HEK293T (cell line): Measurements from ENCODE around the gene RALGPS2.

Experiments
- CTCF ChIA-PET: fragments of 350-600 bp; formaldehyde crosslinking; extraction: SDS; loops from one replicate; lab custom pipeline; 2021; ENCODE audit warnings: antibody characterized with exemption, inconsistent platforms; lab: Yijun Ruan, JAX
- POLR2A ChIA-PET: fragments of 350-600 bp; formaldehyde crosslinking; extraction: SDS; loops from one replicate; lab custom pipeline; 2020; ENCODE audit warnings: antibody characterized with exemption, inconsistent platforms; lab: Yijun Ruan, JAX
- DNase-seq: peaks from one replicate; pipeline ENCODE4 v3.0.0; 2012; ENCODE audit warnings: mixed read lengths; ENCODE audit errors: extremely low spot score
- ARNT ChIP-seq: fragments of 450-650 bp; IDR thresholded peaks from 2 replicates; pipeline ENCODE4 v1.6.1; 2017; ENCODE audit warnings: mild to moderate bottlenecking
- BHLHE40 ChIP-seq: fragments of 450-650 bp; IDR thresholded peaks from 2 replicates; pipeline ENCODE4 v1.6.1; 2016; ENCODE audit warnings: mild to moderate bottlenecking, moderate library complexity, borderline replicate concordance
- CTBP1 ChIP-seq: fragments of 450-650 bp; IDR thresholded peaks from 2 replicates; pipeline ENCODE4 v1.6.1; 2016; ENCODE audit warnings: borderline replicate concordance
- ELF4 ChIP-seq: fragments of 450-650 bp; IDR thresholded peaks from 2 replicates; pipeline ENCODE4 v1.6.1; 2017; ENCODE audit warnings: antibody characterized with exemption
- FOXA1 ChIP-seq: fragments of 450-650 bp; IDR thresholded peaks from 2 replicates; pipeline ENCODE4 v1.6.1; 2016; ENCODE audit warnings: mild to moderate bottlenecking
- FOXK2 ChIP-seq: fragments of 450-650 bp; IDR thresholded peaks from 2 replicates; pipeline ENCODE4 v1.6.1; 2016; ENCODE audit warnings: mild to moderate bottlenecking
- FOXM1 ChIP-seq: fragments of 450-650 bp; IDR thresholded peaks from 2 replicates; pipeline ENCODE4 v1.6.1; 2017; ENCODE audit warnings: mild to moderate bottlenecking, borderline replicate concordance
- HDGF ChIP-seq: fragments of 450-650 bp; IDR thresholded peaks from 2 replicates; pipeline ENCODE4 v1.6.1; 2017; ENCODE audit warnings: antibody characterized with exemption, borderline replicate concordance
- L3MBTL2 ChIP-seq: fragments of 450-650 bp; conservative IDR thresholded peaks from 2 replicates; pipeline ENCODE4 v1.6.1; 2016; ENCODE audit warnings: mild to moderate bottlenecking
- LEF1 ChIP-seq: fragments of 450-650 bp; IDR thresholded peaks from 2 replicates; pipeline ENCODE4 v1.6.1; 2017; ENCODE audit warnings: mild to moderate bottlenecking, borderline replicate concordance
- NFRKB ChIP-seq: fragments of 450-650 bp; IDR thresholded peaks from 2 replicates; pipeline ENCODE4 v1.6.1; 2016; ENCODE audit warnings: mild to moderate bottlenecking, moderate library complexity
- SP1 ChIP-seq: fragments of 450-650 bp; IDR thresholded peaks from 2 replicates; pipeline ENCODE4 v1.6.1; 2017
- SUZ12 ChIP-seq: fragments of 450-650 bp; IDR thresholded peaks from 2 replicates; pipeline ENCODE4 v1.6.1; 2016; ENCODE audit warnings: mild to moderate bottlenecking
- TARDBP ChIP-seq: fragments of 450-650 bp; IDR thresholded peaks from 2 replicates; pipeline ENCODE4 v1.6.1; 2016
- ZNF384 ChIP-seq: fragments of 450-650 bp; IDR thresholded peaks from 2 replicates; pipeline ENCODE4 v1.6.1; 2016
- TF ChIP-seq, protein P1 (sequence below): fragments of 450-650 bp; IDR thresholded peaks from 2 replicates; pipeline ENCODE4 v1.6.1; 2016

The RALGPS2 gene

DNA sequence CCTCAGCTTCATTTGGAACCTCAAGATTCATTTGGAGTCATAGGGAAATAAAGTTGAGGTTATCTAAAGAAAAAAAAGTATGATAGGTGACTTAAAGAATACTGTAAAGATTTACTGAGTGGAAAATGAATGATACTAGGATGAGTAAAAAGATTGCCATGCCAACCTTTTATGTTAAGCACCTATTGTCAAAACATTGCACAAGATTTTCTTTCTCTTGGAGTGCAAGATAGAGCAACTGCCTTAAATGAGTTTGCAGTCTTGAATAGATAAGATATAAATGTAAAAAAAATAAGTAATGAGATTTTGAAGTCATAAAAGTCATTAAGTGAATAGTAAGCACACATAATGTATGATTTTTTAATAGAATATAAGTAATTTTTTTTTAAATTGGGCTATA is 150.9 kb downstream of the RALGPS2 start:
- no peak for DNase-seq
- CTCF ChIA-PET, result no interaction called here
- POLR2A ChIA-PET, result no interaction called here
- TF ChIP-seq, protein P1, sequence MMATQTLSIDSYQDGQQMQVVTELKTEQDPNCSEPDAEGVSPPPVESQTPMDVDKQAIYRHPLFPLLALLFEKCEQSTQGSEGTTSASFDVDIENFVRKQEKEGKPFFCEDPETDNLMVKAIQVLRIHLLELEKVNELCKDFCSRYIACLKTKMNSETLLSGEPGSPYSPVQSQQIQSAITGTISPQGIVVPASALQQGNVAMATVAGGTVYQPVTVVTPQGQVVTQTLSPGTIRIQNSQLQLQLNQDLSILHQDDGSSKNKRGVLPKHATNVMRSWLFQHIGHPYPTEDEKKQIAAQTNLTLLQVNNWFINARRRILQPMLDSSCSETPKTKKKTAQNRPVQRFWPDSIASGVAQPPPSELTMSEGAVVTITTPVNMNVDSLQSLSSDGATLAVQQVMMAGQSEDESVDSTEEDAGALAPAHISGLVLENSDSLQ, result no peak

DNA sequence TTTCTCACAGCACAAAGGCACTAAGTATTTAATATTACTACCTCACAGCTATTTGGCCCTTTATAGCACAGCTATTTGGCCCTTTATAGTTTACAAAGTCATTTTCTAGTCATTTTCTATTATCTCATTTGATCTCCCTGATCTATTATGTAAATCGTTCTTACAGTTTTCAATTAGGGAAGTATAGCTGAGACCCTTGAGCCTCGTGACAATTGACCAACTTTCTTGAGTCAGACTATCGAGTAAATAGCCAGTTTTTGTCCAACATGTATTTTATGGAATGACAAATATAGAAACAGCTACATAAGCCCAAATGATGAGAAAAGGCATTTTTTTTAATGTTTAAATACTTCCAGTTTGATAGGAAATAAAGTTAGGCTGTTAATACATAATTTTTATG is 152.9 kb downstream of the RALGPS2 start:
- no peak for TF ChIP-seq LEF1
- TF ChIP-seq HDGF, result no peak
- TF ChIP-seq ELF4, result no peak
- no peak for TF ChIP-seq ZNF384
- TF ChIP-seq L3MBTL2, result no peak
- TF ChIP-seq ARNT, result no peak
- CTCF ChIA-PET, result no interaction called here
- DNase-seq, result no peak
- POLR2A ChIA-PET, result no interaction called here

DNA sequence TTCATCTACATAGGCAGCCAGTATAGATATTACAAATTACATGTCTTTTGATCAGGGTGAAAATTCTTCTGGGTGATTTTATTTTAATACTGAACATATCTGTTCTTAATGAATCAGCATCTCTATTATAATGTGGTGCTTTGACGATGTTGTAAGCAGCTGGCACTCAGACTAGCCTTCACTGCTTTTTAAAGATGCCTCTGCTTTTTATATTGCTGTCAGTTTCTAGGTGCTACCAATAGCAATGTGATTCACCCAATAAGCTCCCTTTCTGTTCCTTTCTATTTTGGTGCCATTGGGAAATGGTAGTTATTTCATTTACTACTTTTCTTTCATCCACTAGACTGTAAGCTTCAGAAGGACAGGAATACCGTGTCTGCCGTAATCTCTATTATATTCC is 156.9 kb downstream of the RALGPS2 start:
- ChIA-PET POLR2A (no interaction called here), CTCF (no interaction called here)
- no peak for DNase-seq
- TF ChIP-seq FOXK2, result no peak
- TF ChIP-seq BHLHE40, result no peak
- TF ChIP-seq LEF1, result no peak
- TF ChIP-seq, protein P1, result no peak
- TF ChIP-seq L3MBTL2, result no peak
- TF ChIP-seq TARDBP, result no peak
- no peak for TF ChIP-seq ZNF384
- no peak for TF ChIP-seq NFRKB
- no peak for TF ChIP-seq ARNT
- no peak for TF ChIP-seq SP1
- TF ChIP-seq HDGF, result no peak
- no peak for TF ChIP-seq SUZ12
- TF ChIP-seq ELF4, result no peak
- no peak for TF ChIP-seq FOXA1

DNA sequence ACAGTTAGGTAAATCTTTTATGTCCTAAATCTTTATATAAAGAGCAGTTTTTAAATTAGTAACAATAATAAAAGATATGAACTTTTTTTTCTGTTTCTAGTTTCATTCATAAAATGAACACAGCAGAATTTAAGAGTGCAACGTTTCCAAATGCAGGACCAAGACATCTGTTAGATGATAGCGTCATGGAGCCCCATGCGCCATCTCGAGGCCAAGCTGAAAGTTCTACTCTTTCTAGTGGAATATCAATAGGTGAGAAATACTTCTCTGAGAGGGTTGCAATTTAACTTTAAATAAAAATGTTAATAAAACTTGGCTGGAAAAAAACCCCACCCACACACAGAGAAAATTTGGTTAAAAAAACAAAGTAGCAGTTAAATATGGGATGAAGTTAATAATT is 160.8 kb downstream of the RALGPS2 start:
- no peak for DNase-seq
- ChIA-PET CTCF (interaction anchor here (0.5 kb wide), 1 partner anchor 431 kb away, joined by 3 read pairs; no protein-coding TSS in a partner anchor), POLR2A (no interaction called here)
- TF ChIP-seq SUZ12 (no peak), BHLHE40 (no peak)

DNA sequence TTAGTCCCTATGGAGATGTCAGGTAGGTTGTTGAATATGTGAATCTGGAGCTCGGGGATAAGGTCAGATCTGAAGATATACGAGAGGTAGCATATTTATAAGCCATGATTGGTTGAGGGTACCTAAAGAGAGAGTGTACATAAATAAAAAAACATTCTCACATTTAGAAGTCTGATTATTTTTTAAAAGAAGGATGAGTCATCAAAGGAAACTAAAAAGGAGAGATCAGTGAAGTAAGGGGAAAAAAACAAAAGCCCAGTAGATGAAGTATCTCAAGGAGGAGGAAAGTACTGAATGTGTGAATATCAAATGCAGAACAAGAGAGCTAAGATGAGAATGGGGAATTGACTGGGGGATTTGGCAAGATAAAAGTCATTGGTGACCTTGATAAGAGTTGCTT is 161.5 kb downstream of the RALGPS2 start:
- no peak for DNase-seq
- ChIA-PET CTCF (interaction anchor here (0.5 kb wide), 1 partner anchor 430 kb away, joined by 3 read pairs; no protein-coding TSS in a partner anchor), POLR2A (no interaction called here)
- no peak for TF ChIP-seq SP1
- TF ChIP-seq ZNF384, result no peak
- TF ChIP-seq CTBP1, result no peak
- TF ChIP-seq BHLHE40, result no peak
- TF ChIP-seq FOXK2, result no peak
- no peak for TF ChIP-seq HDGF

DNA sequence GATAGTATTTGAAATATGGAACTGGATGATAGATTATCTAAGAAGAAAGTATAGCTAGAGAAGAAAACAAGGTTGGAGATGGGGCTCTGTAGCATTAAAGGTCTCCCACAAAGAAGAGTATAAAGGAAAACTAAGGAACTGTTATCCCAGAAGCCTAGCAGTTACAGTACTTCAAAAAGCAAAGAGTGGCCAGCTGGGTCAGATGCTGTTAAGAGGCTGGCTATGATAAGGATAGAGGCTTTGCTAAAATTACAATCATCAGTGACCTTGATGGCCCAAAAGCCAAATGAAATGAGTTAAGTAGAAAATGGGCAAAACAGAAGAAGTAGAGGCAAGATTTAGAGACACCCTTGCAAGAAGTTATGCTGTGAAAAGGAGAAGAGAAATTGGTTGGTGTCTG is 170.9 kb downstream of the RALGPS2 start:
- no peak for TF ChIP-seq FOXK2
- TF ChIP-seq BHLHE40, result no peak
- no peak for TF ChIP-seq LEF1
- TF ChIP-seq L3MBTL2, result no peak
- no peak for TF ChIP-seq SUZ12
- no peak for TF ChIP-seq FOXM1
- no peak for TF ChIP-seq TARDBP
- TF ChIP-seq NFRKB, result no peak
- TF ChIP-seq CTBP1, result no peak
- no peak for TF ChIP-seq HDGF
- TF ChIP-seq ELF4, result no peak
- TF ChIP-seq FOXA1, result no peak
- TF ChIP-seq, protein P1, result no peak
- no peak for TF ChIP-seq ARNT
- no peak for TF ChIP-seq ZNF384
- no peak for TF ChIP-seq SP1
- DNase-seq, result no peak
- ChIA-PET CTCF (no interaction called here), POLR2A (no interaction called here)

DNA sequence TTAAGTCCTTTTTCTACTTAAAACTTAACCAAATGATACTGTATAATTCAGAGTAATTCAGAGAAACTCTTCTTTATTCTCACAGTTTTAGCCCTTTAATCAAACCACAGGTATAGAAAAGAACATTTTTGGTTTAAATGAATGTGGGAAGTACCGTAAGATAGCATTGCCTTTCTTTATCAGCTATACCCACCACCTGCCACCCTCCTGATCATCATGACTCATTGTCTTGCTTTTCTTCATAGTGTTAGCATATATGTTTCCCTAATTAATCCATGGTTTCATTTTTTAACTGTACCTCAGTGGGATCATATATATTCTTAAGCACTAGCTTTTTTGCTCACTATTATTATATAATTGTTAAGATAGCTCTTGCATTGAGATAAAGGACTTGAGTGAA is 173.4 kb downstream of the RALGPS2 start:
- no peak for TF ChIP-seq FOXA1
- no peak for TF ChIP-seq HDGF
- TF ChIP-seq ARNT, result no peak
- TF ChIP-seq NFRKB, result no peak
- no peak for TF ChIP-seq ELF4
- TF ChIP-seq, protein P1, result no peak
- ChIA-PET CTCF (interaction anchor here (0.8 kb wide), 1 partner anchor 105 kb away, joined by 3 read pairs; no protein-coding TSS in a partner anchor), POLR2A (no interaction called here)
- DNase-seq, result no peak
